GM21723 (cell line): ENCODE measurements around the gene CD8A.
"Not testable (repeated sequence)": the region's sequence is repeated elsewhere in the genome, so short reads cannot be mapped to it uniquely, and the experiment has no call there.

ENCODE experiments used
- ATAC-seq: cut with Tn5 transposase; IDR thresholded peaks from one replicate; pipeline ENCODE4 v1.9.1; 2021; ENCODE audit warnings: mild to moderate bottlenecking, moderate library complexity; ENCODE audit not compliant: unreplicated experiment

CD8A gene

GRCh38 chr2:86790676-86791572 lies at the start of gene CD8A:
CD8A (minus strand) TSS chr2:86790913; CDS start chr2:86790825, 88 bp downstream.
- no peak for ATAC-seq

DNA sequence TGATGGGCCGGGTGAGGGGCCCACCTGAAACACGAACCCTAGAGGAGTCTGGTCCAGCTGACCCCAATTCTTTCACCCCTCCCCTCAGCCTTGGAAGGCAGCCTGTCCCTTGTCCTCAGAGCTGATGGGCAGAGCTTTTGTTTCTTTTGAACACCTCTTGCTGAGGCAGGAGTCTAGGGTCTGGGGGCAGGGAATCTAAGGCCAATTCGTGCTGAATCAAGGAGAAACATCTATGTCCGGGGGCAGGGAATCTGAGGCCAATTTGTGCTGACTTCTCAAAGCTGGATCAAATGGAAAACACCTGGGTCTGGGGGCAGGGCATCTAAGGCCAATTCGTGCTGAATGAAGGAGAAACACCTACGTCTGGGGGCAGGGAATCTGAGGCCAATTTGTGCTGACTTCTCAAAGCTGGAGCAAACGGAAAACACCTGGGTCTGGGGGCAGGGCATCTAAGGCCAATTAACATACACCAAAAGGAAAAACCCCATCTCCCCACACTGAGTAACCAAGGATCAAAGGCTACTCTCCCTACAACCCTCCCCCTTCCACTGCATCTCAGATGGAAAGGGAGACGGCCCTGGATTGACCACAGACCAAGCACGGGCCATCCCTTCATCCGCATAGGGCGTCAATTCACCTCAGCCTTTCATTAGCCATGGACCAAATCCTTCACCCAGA lies 49.3 kb upstream of the CD8A start:
- not testable (repeated sequence) for ATAC-seq

GRCh38 chr2:86839455-86839854 lies 48.7 kb upstream of the CD8A start:
- not testable (repeated sequence) for ATAC-seq

DNA sequence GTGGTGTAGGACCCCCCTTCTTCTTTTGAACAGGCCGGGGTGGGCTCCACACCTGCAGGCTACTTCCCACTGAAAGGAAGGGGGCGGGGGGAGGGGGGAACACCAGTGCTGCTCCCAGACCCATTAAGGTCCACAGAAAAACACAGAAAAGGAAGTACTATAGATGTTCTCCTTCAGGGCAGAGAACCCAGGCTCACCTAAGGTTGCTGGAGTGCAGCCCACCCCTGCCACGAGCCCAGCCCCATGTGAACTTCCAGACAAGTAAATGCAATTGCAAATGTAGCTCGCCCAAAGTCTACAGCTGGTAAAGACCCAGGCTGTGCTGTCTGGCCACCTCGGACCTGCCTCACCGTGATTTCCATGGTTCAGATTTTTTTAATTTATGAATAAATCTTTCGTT lies 47.0 kb upstream of the CD8A start:
- not testable (repeated sequence) for ATAC-seq

- ATAC-seq, result not testable (repeated sequence)
Measured at GRCh38 chr2:86836915-86837695, 46.4 kb upstream of the CD8A start.

- ATAC-seq, result not testable (repeated sequence)
Measured at GRCh38 chr2:86835548-86835889, 44.8 kb upstream of the CD8A start.

DNA sequence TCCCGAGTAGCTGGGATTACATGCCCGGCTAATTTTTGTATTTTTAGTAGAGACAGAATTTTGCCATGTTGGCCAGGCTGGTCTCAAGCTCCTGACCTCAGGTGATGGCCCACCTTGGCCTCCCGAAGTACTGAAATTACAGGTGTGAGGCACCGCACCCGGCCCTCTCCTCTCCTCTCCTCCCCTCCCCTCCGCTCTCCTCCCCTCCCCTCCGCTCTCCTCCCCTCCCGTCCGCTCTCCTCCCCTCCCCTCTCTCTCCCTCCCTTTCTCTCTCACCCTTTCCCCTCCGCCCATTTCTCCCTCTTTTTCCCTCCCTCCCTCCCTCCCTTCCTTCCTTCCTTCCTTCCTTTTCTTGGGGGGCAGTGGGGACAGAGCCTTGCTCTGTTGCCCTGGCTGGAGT lies 42.6 kb upstream of the CD8A start:
- ATAC-seq, result no peak

DNA sequence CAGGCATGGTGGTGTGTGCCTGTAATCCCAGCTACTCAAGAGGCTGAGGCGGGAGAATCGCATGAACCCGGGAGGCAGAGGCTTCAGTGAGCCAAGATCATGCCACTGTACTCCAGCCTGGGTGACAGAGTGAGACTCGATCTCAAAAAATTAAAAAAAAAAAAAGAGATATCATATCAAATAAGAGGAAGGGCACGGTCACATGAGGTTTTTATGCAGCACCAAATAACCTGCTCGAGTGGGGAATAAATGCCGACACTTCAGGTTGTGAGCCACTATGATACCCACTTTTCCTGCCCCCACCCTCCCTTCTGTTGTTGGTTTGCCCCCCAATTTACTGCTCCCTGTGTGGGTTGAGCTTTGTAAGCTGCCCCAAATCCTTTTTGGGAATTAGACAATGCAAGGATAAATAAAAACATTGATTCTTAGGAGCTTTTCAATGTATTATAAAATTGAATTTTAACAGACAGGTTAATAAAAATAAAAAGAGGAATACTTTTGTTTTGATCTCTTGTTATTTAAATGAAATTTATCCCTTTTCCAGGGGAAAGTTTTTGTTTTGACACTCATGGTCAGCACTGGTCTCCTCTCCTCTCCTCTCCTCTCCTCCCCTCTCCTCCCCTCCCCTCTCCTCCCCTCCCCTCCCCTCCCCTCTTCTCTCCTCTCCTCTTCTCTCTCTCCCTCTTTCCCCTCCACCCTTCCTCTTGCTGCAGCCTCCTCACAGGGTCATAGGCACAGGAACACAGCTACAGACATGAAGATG lies 41.8 kb upstream of the CD8A start:
- ATAC-seq, result no peak

GRCh38 chr2:86831537-86831936 lies 40.8 kb upstream of the CD8A start:
- ATAC-seq, result no peak

- ATAC-seq, result no peak
Measured at GRCh38 chr2:86826951-86827350, 36.2 kb upstream of the CD8A start.

DNA sequence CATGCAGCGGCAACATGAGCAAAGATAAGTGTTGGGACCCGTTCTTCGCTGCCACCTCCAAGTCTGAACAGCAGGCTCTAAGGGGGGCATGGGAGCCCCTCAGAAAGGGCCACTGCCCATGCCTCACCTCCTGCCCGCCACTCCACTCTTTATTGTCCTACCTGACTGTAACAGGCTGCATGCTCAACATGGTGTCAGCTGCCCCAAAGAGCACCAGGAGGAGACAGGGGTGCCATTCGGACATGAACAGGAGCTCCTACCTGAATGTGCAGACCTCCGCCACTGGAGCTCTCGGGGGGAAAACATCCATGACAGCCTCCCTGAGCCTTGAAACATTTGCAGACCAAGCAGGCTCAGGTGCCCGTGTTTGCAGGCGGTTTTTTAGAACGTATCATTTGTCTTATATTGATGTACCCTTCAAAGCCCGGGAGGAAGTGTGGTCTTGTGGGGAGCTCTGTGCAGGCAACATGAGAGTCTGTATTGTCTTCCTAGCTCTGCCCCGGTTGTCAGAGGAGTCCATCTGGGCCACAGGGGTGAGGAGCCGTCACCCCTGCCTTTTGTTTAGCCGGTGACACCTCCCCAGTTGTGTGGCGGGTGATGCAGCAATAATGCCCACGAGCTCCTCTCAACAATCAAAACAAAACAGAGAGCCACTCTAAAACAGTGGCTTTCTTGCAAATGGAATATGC lies 35.1 kb upstream of the CD8A start:
- no peak for ATAC-seq

DNA sequence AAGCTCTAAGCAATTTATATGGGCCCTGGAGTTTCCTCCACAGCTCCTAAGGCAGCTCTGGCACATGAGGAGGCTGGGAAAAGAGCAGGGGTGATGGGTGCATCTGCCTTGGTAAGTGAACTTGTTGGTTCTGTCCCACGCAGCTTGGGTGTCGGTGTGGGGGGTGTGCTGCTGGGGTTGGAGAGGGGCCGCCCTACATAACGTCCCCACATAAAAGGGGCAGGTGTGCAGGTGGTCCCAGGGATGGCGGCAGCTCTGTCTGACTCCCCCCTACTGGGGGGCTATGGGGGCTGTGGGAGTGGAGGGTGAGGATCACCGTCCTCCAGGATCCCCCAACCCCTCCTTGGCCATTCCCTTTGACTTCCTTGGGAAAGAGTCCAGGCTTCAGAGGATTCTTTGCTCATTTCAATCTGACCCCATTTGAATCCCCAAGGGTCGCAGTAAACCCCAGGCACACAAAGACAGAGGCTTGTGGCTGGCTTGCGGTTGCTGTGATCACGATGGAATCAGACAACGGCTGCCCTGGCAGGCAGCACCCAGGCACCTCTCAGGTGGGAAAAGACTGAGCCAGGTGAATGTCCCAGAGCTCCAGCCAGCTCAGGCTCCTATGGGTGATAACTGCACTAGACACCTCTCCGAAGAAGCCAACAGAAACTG lies 34.5 kb upstream of the CD8A start:
- no peak for ATAC-seq

GRCh38 chr2:86822668-86823345 lies 32.1 kb upstream of the CD8A start:
- no peak for ATAC-seq

- no peak for ATAC-seq
Measured at GRCh38 chr2:86821842-86822241, 31.1 kb upstream of the CD8A start.

- ATAC-seq, result no peak
Measured at GRCh38 chr2:86821306-86821705, 30.6 kb upstream of the CD8A start.

DNA sequence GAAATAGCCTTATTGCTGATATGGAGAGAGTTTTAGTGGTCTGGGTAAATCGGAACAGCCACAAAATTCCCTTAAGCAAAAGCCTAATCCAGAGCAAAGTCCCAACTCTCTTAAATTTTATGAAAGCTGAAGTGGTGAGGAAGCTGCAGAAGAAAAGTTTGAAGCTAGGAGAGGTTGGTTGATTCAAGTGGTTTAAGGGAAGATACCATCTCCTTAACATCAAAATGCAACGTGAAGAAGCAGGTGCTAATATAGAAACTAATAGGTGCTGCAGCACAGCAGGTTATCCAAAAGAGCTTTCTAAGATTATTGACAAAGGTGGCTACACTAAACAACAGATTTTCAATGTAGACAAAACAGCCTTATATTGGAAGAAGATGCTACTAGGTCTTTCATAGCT lies 28.2 kb upstream of the CD8A start:
- ATAC-seq, result no peak

DNA sequence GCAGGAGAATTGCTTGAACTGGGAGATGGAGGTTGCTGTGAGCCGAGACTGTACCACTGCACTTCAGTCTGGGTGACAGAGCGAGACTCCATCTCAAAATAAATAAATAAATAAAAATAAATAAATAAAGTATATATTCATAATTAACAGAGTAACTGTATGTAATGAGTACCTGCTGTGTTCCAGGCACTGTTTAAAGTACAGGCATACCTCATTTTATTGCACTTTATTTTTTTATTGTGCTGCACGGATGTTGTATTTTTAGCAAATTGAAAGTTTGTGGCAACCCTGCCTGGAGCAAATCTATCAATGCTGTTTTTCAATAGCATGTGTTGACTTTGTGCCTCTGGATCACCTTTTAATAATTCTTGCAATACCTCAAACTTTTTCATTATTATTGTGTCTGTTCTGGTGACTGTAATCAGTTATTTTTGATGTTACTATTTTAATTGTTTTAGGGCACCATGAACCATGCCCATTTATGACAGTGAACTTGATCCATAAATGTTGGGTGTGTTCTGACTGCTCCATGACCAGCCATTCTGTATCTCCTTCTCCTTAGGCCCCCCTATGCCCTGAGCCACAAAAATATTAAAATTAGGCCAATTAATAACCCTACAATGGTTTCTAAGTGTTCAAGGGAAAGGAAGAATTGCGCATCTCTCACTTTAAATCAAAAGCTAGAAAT lies 27.5 kb upstream of the CD8A start:
- ATAC-seq, result no peak

- no peak for ATAC-seq
Measured at GRCh38 chr2:86815611-86816010, 24.9 kb upstream of the CD8A start.
